Duodenal mucosa (tissue), 2 donors: ENCODE results near the gene MEN1.

Experiments used
- H3K27ac ChIP-seq: one replicate; pipeline ENCODE4 v1.7.0; 2013; ENCODE audit warnings: low read depth, low read length
- H3K27me3 ChIP-seq, 2 donors: one replicate each; pipeline ENCODE4 v1.7.0; 2013; ENCODE audit warnings: low read length in 2 of 2, control low read depth in 1 of 2; ENCODE audit not compliant: insufficient read depth in 2 of 2, control insufficient read depth in 1 of 2
- H3K36me3 ChIP-seq, 2 donors: one replicate each; pipeline ENCODE4 v1.7.0; 2013; ENCODE audit warnings: low read length in 2 of 2, control low read depth in 1 of 2; ENCODE audit not compliant: insufficient read depth in 2 of 2, control insufficient read depth in 1 of 2
- H3K4me1 ChIP-seq, 2 donors: one replicate each; pipeline ENCODE4 v1.7.0; 2013; ENCODE audit warnings: low read length in 2 of 2, control low read depth in 1 of 2; ENCODE audit not compliant: insufficient read depth in 2 of 2, control insufficient read depth in 1 of 2
- H3K4me3 ChIP-seq, 2 donors: one replicate each; pipeline ENCODE4 v1.7.0; 2013; ENCODE audit warnings: low read length in 2 of 2, low read depth in 1 of 2
- H3K9ac ChIP-seq, 2 donors: one replicate each; pipeline ENCODE4 v1.7.0; 2013; ENCODE audit warnings: low read length in 2 of 2, low read depth in 1 of 2
- H3K9me3 ChIP-seq, 2 donors: one replicate each; pipeline ENCODE4 v1.7.0; 2013; ENCODE audit warnings: low read length in 2 of 2, control low read depth in 1 of 2; ENCODE audit not compliant: control insufficient read depth in 1 of 2

MEN1 gene

DNA sequence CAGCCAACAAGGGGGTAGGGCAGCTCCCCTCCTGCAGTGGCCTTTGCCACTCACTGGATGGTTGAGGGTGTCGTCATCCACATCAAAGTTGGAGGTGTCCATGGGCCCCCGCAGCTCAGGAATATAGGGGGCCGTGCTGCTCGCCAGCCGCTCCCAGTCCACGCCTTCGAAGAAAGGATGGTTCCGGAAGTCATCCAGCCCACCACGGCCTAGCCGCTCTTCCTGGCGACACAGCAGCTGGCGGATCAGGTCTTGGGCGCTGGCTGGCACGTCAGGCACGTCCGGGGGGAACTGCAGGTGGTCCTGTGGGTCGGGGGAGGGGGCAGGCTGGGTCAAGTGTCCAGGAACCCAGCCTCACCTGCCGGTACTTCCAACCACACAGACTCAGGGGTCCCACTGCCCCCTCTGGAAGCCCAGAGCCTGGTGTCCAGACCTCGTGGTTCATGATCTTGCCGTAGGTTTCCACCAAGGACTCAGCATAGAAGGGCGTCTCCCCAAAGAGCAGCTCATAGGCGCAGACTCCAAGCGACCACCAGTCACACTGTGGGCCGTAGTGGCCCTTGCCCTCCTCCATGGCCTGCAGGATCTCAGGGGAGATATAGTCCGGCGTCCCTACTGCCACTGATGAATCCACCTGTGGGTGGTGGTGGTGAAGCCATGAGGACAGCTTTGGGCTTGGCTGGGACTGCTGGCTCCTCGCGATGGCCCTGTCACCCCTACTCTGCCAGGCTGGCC, 28.4 kb upstream of the MEN1 start:
- Histone ChIP-seq H3K4me1 (peaks cover 4 to 20% of the 10 kb centered on the region in 2 donors), H3K9me3 (no peaks in the 10 kb centered on the region), H3K36me3 (peaks cover 10 to 50% of the 10 kb centered on the region in 2 donors), H3K27me3 (no peaks in the 10 kb centered on the region), H3K27ac (no peak overlapping the region), H3K9ac (no peak overlapping the region), H3K4me3 (no peak overlapping the region)

DNA sequence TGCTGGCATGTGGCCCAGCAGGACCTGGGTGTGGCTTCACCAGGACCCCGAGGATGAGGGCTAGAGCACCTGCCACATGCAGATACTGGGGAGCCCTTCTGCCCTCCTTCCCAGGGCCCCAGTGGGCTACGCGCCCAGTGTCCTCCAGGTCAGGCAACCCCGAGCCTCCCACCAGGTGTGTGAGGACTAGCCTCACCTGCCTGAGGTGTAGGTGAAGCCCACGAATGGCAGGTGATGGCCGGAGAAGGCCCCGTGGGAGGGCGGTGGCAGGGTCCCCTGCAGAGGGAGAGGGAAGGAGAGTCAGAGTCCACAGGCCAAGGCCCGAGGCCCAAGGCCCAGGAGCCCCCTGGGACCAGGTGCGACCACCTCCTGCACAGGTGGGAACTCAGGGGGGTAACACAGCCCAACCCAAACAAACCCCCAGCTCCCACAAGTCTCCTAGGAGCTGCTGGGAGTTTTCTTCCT, 27.6 kb upstream of the MEN1 start:
- Histone ChIP-seq H3K4me1 (peaks cover 4 to 15% of the 10 kb centered on the region in 2 donors), H3K36me3 (peaks cover 13 to 58% of the 10 kb centered on the region in 2 donors), H3K9me3 (no peaks in the 10 kb centered on the region), H3K4me3 (no peak overlapping the region), H3K27me3 (no peaks in the 10 kb centered on the region), H3K9ac (no peak overlapping the region), H3K27ac (no peak overlapping the region)

DNA sequence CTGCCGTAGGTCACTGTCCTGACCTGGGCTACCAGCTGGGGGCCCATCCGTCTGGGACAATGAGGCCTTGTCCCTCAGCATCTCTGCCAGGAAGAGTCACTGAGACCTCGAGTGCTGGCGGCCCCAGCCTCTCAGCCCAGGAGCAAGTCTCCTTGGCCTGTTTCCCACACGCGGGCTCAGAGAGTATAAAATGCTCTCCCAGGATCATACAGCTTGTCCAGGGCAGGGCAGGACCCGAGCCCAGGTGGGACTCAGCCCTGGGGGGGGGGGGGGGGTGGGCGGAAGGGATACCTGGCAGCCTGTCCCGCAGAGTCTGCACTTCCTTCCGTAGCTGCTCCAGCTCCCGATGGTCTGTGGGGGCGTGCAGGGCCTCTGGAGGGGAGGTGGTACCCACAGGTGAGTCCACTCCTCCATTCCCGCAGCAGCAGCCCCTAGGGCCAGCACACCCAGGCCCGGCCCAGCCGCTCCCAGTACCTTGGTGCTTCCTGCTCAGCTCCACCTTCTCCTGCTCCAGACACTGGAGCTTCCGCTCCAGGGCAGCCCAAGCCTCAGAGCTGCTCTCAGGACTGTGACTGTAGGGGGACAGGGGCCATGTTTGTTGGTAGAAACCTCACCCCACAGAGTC, 26.2 kb upstream of the MEN1 start:
- no peaks in the 10 kb centered on the region for H3K27me3 ChIP-seq
- no peaks in the 10 kb centered on the region for H3K9me3 ChIP-seq
- no peak overlapping the region for H3K4me3 ChIP-seq
- no peak overlapping the region for H3K9ac ChIP-seq
- peaks cover 20 to 68% of the 10 kb centered on the region in 2 donors for H3K36me3 ChIP-seq
- peaks cover 4 to 7% of the 10 kb centered on the region in 2 donors for H3K4me1 ChIP-seq
- H3K27ac ChIP-seq = no peak overlapping the region

DNA sequence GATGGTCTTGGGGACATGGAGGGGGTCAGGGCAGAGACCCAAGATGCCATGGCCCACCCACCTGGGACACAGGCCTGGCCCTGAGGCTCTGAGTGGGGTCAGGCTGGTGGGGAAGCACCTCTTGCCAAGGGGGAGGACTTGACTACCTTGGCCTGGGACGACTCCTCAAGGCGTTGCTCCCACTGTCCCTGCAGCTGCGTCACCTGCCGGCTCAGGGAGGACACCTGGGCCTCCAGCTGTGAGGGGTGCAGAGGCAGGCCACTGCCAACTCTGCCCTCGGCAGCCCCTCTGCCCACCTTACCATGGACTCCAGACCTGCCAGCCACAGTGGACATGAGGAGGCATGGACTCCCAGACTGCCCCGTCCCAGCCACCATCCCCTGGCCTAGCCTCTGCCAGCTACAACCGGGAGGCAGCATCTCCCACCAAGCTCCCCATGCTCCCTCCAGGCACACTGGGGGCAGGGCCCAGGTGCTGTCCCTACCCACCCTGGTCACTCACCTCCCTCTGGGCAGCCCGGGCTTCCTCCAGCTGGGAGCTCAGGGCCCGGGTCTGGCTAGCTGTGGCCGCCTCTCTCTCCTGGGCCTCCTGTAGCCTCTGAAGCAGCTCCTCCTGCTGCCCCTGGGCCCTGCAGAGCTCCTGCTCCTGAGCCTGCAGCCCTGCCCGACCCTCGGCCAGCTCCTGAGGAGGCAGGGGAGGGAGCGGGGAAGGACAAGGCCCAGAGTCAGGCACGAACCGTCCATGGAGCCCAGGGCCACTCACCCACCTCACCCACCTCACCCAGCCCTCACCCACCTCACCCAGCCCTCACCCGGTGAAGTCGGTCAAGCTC, 25.5 kb upstream of the MEN1 start:
- Histone ChIP-seq H3K9me3 (no peaks in the 10 kb centered on the region), H3K27me3 (no peaks in the 10 kb centered on the region), H3K4me1 (peaks cover 4 to 7% of the 10 kb centered on the region in 2 donors), H3K36me3 (peaks cover 21 to 72% of the 10 kb centered on the region in 2 donors), H3K4me3 (no peak overlapping the region), H3K9ac (no peak overlapping the region), H3K27ac (no peak overlapping the region)

- peaks cover 4 to 7% of the 10 kb centered on the region in 2 donors for H3K4me1 ChIP-seq
- H3K9me3 ChIP-seq = no peaks in the 10 kb centered on the region
- H3K4me3 ChIP-seq = no peak overlapping the region
- no peaks in the 10 kb centered on the region for H3K27me3 ChIP-seq
- H3K27ac ChIP-seq = no peak overlapping the region
- H3K9ac ChIP-seq = no peak overlapping the region
- peaks cover 25 to 72% of the 10 kb centered on the region in 2 donors for H3K36me3 ChIP-seq
Measured at GRCh38 chr11:64834723-64835615, 24.6 kb upstream of the MEN1 start.

DNA sequence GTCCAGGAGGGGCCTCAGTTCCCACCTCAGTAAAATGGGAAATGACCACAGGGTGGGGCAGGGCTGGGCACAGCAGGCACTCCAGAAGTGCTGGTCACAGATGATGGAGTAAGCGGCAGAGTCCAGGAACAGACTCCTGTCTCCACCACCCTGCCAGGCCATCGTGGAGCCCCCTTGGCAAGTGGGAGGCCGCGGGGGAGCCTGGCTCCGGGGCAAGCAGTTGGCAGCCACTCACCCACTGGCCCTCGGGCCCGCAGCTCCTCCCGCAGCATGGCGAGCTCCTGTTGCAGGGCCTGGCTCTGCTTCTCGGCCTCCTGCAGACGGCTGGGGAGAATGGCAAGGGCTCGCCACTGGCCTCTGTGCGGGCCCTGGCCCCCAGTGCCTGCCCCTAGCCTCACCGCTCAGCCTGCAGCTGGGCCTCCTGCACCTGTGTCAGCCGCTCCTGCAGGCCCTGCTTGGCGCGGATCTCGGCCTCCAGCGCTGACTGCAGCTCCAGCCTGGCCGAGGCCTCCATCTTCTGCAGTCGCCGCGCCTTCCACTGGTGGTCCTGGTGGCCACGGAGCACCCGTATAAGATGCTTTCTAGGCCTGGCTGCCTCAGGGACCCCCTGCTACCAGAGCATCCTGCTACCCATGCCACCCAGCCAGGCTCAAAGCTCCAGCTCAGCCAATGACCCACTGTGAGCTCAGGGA, 23.8 kb upstream of the MEN1 start:
- Histone ChIP-seq H3K4me1 (peaks cover 4 to 7% of the 10 kb centered on the region in 2 donors), H3K36me3 (peaks cover 29 to 72% of the 10 kb centered on the region in 2 donors), H3K9me3 (no peaks in the 10 kb centered on the region), H3K27me3 (no peaks in the 10 kb centered on the region), H3K4me3 (no peak overlapping the region), H3K9ac (no peak overlapping the region), H3K27ac (no peak overlapping the region)

DNA sequence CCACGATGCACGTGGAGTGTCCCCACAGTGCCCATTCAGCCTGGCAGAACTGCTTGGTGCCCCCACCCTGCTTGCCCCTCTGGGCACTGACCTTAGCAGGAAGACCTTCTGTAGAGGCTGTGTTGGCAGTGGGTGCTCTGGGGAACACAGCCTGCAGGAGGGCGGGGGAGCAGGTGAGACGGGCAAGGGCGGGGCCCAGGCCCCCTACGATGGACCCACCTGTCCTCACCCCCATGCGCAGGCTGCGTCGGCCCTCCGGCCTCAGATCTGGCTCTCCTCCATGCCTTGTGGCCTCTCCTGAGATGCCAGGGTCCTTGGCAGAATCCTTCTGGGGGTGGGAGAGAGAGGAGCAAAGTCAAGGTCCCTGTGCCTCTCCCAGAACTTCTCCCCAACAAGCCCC, 23.2 kb upstream of the MEN1 start:
- Histone ChIP-seq H3K4me3 (no peak overlapping the region), H3K27me3 (no peaks in the 10 kb centered on the region), H3K27ac (no peak overlapping the region), H3K4me1 (peaks cover 4 to 7% of the 10 kb centered on the region in 2 donors), H3K9me3 (no peaks in the 10 kb centered on the region), H3K36me3 (peaks cover 31 to 69% of the 10 kb centered on the region in 2 donors), H3K9ac (no peak overlapping the region)

- Histone ChIP-seq H3K36me3 (peaks cover 29 to 68% of the 10 kb centered on the region in 2 donors), H3K27ac (no peak overlapping the region), H3K27me3 (no peaks in the 10 kb centered on the region), H3K9ac (no peak overlapping the region), H3K4me1 (peaks cover 4 to 7% of the 10 kb centered on the region in 2 donors), H3K9me3 (no peaks in the 10 kb centered on the region), H3K4me3 (no peak overlapping the region)
Measured at GRCh38 chr11:64833198-64833502, 22.8 kb upstream of the MEN1 start.

GRCh38 chr11:64832467-64833197, 22.3 kb upstream of the MEN1 start:
- H3K9ac ChIP-seq = no peak overlapping the region
- peaks cover 26 to 64% of the 10 kb centered on the region in 2 donors for H3K36me3 ChIP-seq
- no peak overlapping the region for H3K27ac ChIP-seq
- no peaks in the 10 kb centered on the region for H3K9me3 ChIP-seq
- H3K27me3 ChIP-seq = no peaks in the 10 kb centered on the region
- H3K4me1 ChIP-seq = peaks cover 4 to 7% of the 10 kb centered on the region in 2 donors
- no peak overlapping the region for H3K4me3 ChIP-seq
